Stimulated activated CD8-positive, alpha-beta memory T cell treated with anti-CD3 and anti-CD28 coated beads, Interleukin-4, amount 100 ng/mL, for 48 hours (primary cell): ENCODE data around the gene RAB20.
"Not testable (repeated sequence)": the region's sequence is repeated elsewhere in the genome, so short reads cannot be mapped to it uniquely, and the experiment has no call there.

Experiments
- DNase-seq: peaks from one replicate; pipeline ENCODE4 v3.0.0-alpha.2; 2020

Gene RAB20

GRCh38 chr13:110506859-110507566 lies 54.5 kb downstream of the RAB20 start:
- no peak for DNase-seq

DNA sequence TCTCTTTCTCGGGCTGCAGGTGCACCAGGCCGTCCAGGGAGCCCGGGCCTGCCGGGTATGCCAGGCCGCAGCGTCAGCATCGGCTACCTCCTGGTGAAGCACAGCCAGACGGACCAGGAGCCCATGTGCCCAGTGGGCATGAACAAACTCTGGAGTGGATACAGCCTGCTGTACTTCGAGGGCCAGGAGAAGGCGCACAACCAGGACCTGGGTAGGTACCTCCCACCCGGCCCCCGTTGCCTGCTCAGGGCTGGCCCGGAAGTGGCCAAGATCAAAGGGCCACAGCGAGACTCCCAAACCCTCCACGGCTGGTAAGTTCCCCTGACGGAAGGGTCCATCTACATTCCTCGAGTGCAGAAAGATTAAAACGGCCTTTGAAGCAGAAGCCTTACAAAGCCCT lies 55.1 kb downstream of the RAB20 start:
- DNase-seq: no peak

DNA sequence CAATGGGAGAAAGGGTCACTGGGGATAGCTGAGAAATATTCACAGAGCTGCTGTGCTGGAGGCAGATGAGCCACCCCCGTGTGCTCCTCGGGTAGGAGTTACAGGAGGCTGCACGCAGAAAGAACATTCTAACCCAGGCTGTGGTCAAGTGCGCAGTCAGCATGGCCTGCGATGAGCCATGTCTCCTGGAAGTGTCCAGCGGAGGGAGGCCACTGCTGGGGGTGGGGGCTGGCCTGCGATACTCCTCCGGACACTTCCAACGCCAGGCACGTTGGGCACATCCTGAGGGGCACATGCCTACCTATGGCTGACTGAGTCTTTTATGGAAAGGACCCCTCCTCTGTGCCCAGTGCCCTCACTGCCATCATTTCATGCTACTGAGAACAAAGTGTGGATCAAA lies 55.9 kb downstream of the RAB20 start:
- no peak for DNase-seq

DNA sequence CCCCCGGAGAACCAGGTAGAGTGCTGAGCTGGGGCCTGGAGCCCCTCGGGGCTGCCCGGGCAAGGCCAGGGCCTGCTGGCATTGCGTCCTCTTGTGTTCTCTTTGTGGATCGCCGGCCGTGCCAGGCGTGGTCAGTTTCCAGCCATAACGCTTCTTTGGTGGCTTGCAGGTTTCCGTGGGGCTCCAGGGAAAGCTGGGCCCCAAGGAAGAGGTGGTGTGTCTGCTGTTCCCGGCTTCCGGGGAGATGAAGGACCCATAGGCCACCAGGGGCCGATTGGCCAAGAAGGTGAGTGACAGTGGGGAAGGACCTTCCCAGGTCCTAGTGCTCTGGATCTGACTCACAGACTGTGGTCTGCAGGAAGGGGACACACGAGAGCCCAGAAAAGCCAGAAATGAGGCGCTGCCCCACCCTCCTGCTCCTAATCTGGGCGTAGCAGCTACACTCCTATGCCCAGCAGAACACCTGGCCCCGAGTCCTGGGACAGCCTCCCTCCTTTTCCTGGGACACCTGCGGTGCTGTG lies 57.5 kb downstream of the RAB20 start:
- no peak for DNase-seq

DNA sequence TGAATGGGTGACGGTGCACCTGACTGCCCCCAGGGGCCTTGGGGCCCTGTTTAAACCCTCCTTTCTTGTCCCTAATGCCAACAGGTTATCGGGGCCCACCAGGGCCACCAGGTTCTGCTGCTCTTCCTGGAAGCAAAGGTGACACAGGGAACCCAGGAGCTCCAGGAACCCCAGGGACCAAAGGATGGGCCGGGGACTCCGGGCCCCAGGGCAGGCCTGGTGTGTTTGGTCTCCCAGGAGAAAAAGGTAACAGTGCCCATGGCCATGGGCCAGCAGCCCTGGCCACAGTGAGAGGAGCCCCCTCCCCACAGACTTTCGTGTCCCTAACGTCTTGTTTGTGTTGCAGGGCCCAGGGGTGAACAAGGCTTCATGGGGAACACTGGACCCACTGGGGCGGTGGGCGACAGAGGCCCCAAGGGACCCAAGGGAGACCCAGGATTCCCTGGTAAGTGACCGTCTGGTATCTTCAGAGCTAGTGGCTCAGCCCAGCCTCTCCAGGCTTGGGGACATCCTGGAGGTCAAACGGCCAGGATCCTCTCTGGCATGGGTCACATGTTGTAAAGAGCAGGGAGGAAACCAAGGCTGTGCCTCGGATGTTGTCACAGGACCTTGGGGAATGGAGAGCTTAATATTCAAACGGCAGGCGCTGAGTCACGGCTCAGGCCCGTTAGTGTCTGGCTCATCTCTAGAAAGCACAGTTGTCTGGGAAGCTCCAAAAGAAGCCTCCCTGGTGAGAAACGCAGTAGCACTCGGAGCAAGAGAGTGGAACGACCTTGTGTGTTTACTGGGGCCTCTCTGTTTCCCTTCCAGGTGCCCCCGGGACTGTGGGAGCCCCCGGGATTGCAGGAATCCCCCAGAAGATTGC lies 58.3 kb downstream of the RAB20 start:
- DNase-seq: no peak

GRCh38 chr13:110501188-110501587 lies 60.3 kb downstream of the RAB20 start:
- DNase-seq: no peak

GRCh38 chr13:110500341-110500740 lies 61.2 kb downstream of the RAB20 start:
- DNase-seq: no peak

DNA sequence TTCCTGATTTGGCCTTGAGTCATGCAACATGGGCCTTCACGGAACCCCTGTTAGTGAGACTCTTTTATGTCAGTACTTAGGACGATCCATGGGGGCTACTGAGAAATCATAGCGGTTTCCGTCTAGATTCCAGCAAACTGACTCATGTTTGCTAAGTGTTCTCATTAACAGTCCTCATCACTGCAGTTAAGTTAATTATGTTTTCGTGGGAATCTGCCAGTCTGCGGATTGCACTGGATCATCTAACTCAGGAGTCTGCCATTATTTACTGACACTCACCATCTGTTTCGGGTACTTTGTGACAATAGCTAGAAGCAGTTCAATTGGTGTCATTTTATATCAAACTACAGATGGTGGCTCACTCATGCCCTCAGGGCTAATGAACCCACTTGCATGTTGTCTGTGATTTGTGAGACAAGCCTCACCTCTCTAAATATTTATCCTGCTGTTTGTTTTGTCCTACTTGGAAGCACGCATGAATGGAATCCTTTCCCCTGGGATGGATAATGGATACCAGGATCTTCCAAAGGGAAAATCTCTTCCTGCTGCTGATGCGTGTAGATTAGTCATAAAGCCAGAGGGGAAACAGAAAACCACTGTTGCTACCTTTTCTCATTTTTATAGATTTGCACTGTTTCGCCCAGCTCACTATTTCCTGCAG lies 61.8 kb downstream of the RAB20 start:
- DNase-seq: no peak

DNA sequence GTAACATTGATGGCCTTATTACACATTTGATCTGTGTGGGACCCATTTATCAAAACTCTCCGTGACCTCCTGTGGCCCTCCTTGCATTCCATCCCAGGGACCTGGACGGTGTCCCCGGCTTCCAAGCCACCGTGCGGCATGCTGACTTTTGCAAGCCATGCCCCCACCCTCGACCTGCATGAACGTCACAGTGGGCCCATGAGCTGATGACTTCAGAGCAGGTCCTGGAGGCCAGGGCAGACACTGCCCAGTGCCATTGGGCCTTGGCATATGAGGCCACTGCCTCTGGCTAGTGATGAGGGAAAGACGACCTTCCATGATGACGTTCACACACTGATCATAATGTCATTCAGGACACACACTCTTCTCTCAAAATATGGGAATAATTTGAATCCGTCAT lies 62.8 kb downstream of the RAB20 start:
- DNase-seq: no peak

DNA sequence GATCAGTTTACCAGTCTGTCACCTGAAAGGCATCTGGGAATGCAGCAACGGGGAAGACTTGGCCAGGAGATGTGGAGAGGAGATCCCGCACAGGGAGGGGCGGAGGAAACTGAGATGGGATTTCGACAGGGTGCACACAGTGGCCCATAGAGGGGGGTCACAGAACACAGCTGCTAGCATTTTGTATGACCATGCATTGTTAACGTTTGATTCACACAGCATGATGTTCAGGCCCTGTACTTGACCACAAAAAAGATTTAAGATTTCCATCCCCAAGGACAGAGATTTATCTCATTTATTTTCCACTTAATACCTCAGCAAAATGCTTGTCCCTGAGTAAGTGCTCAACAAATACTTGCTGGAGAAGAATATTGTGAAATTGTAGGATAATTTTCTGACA lies 63.2 kb downstream of the RAB20 start:
- no peak for DNase-seq

GRCh38 chr13:110497896-110498295 lies 63.6 kb downstream of the RAB20 start:
- not testable (repeated sequence) for DNase-seq

DNA sequence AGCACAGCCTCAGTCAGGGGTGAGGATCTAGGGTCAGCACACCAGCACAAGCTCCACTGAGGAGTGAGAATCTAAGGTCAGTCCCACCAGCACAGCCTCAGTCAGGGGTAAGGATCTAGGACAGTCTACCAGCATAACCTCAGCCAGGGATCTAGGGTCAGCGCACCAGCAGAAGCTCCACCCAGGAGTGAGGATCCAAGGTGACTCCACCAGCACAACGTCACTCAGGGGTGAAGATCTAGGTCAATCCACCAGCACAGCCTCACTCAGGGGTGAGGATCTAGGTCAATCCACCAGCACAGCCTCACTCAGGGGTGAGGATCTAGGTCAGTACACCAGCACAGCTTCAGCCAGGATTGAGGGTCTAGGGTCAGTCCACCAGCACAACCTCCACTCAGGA lies 64.5 kb downstream of the RAB20 start:
- DNase-seq: no peak

GRCh38 chr13:110496281-110496680 lies 65.2 kb downstream of the RAB20 start:
- no peak for DNase-seq

- no peak for DNase-seq
Observed at GRCh38 chr13:110495881-110496280, 65.6 kb downstream of the RAB20 start.

- DNase-seq: no peak
Observed at GRCh38 chr13:110495376-110495775, 66.1 kb downstream of the RAB20 start.

DNA sequence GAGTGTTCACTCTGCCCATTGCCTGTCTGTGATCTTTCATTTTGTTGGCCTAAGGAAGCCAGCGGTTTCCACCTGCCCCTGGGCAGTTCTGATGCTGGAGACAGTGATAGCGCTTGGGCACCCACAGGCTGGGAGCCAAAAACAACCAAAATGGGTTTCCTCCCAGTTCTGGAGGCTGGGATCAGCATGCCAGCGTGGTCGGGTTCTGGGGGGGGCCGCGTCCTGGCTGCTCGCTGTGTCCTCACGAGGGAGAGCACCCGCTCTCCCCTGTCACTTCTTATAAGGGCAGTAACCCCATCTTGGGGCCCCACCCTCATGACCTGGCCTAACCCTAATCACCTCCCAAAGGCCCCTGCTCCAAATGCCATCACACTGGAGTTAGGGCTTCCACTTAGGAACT lies 67.9 kb downstream of the RAB20 start:
- no peak for DNase-seq

DNA sequence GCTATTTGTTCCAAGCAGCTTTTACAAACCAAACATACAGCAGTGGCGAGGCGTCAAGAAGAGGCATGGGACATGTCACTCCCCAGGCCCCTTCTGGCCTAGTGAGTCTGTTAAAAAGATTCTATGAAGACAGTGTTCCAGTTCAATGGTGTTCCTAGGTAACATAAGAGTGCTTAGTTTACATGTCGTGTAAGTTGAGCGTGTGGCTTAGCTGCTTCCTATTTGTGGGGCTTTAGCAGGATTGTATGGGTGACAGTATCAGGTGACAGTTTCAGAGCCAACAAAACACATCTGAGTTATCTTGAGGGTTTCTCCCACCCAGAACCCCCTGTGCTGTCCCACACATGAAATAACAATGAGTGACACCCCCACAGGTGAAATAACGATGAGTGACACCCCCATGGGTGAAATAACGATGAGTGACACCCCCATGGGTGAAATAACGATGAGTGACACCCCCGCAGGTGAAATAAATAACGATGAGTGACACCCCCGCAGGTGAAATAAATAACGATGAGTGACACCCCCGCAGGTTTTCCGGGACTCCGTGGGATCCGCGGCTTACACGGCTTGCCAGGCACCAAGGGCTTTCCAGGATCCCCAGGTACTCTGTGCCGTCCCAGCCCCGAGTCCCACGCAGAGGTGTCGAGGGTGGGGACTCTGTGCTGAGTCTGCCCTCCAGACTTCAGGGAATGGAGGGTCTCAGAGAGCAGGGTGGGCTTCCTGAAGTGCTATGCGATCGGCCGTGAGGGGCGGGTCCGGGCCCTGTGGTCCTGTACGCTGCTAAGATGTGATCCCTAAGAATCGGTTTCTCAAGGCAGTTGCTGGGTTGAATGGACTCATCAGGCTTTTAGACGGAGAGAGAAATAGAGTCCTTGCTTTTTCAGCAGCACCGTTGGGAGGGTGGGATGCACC lies 68.6 kb downstream of the RAB20 start:
- no peak for DNase-seq

- no peak for DNase-seq
Observed at GRCh38 chr13:110491869-110492678, 69.4 kb downstream of the RAB20 start.

- DNase-seq: no peak
Observed at GRCh38 chr13:110490009-110490770, 71.3 kb downstream of the RAB20 start.

- not testable (repeated sequence) for DNase-seq
Observed at GRCh38 chr13:110486880-110487279, 74.6 kb downstream of the RAB20 start.
